H1 (cell line): ENCODE data around the gene KIAA0930. TPM values are rescaled to one million over a fixed set of nuclear protein-coding genes. Genes with fewer than 3 reads are reported as not detected.

Experiments
- ATF2 ChIP-seq: IDR thresholded peaks from 2 replicates; pipeline ENCODE4 v1.6.1; 2012; ENCODE audit warnings: low read length, inconsistent platforms
- CHD7 ChIP-seq: fragments of 300-600 bp; sonication (generic); IDR thresholded peaks from 2 replicates; pipeline ENCODE4 v1.7.1; 2012; ENCODE audit warnings: low read length, moderate library complexity, mild to moderate bottlenecking, inconsistent platforms; ENCODE audit not compliant: insufficient replicate concordance
- EZH2 ChIP-seq: fragments of 200-600 bp; sonication (generic); IDR thresholded peaks from 2 replicates; pipeline ENCODE4 v1.7.1; 2012; ENCODE audit warnings: low read depth, mild to moderate bottlenecking, moderate library complexity, low read length, inconsistent platforms; ENCODE audit not compliant: severe bottlenecking
- SIN3A ChIP-seq, 2 experiments: IDR thresholded peaks in 1 of 2; conservative IDR thresholded peaks in 1 of 2; 2 replicates each; pipeline ENCODE4 v1.6.1; 2011 to 2012; ENCODE audit warnings: low read length in 2 of 2, improper control_type of control experiment in 1 of 2, low read depth in 1 of 2, mild to moderate bottlenecking in 1 of 2
- SP2 ChIP-seq: IDR thresholded peaks from 2 replicates; pipeline ENCODE4 v1.6.1; 2012; ENCODE audit warnings: mild to moderate bottlenecking, low read length, inconsistent platforms
- polyA plus RNA-seq, 7 experiments: library from polyadenylated mRNA; depleted of rRNA in 3 of 7; stranded (reverse) in 5 of 7; unstranded in 2 of 7; fragments of >200 nt in 5 of 7; fragments of 200-250 nt in 2 of 7; gene quantifications; 1 replicate in 5 of 7; 2 replicates in 1 of 7; 4 replicates in 1 of 7; pipeline versions ENCODE4 v1.2.1 to v1.2.3, GENCODE V29; 2011 to 2013; ENCODE audit warnings: missing spikeins in 2 of 7, mixed read lengths in 2 of 7
- total RNA-seq: library from RNA; stranded (reverse); fragmentation: NEBNext Ultra II Directional; extraction: Animal tissue kit (Norgen Biotek cat#: 25700); gene quantifications from 2 replicates; pipeline ENCODE4 v1.2.1, GENCODE V29; 2021

KIAA0930 gene
- total and polyA plus RNA-seq, 2 of the 8 experiments (the other 6 are each of a cell fraction or from before 2014, with no cell fraction given): 61.9 to 66.1 TPM

GRCh38 chr22:45233827-45234226, 6.9 kb downstream of the KIAA0930 start (continued):
- TF ChIP-seq SIN3A (conservative IDR thresholded peaks at IDR 0.05 in 1 of 2, IDR thresholded peaks at IDR 0.05 in 1 of 2; ENCODE audit: low read depth in 1 of 2, low read length in 2 of 2) (no peak), CHD7 (no peak), EZH2 (no peak), SP2 (no peak), ATF2 (no peak)
